Nephron progenitor cell (in vitro differentiated cells): ENCODE measurements around the gene AFG1L.
"Not testable (repeated sequence)": the region's sequence is repeated elsewhere in the genome, so short reads cannot be mapped to it uniquely, and the experiment has no call there.

Source experiments
- DNase-seq: peaks from one replicate; pipeline ENCODE4 v3.0.0; 2021
- H3K27ac Mint-ChIP-seq: 2 replicates; pipeline ENCODE4 v1.8.0; 2021; ENCODE audit warnings: mild to moderate bottlenecking, moderate library complexity, mixed read lengths
- H3K27me3 Mint-ChIP-seq: 2 replicates; pipeline ENCODE4 v1.8.0; 2021; ENCODE audit warnings: mild to moderate bottlenecking, low read depth, mixed read lengths; ENCODE audit not compliant: poor library complexity
- H3K36me3 Mint-ChIP-seq: 2 replicates; pipeline ENCODE4 v1.8.0; 2021; ENCODE audit warnings: low read depth, mixed read lengths
- H3K4me1 Mint-ChIP-seq: 2 replicates; pipeline ENCODE4 v1.8.0; 2021; ENCODE audit warnings: mixed read lengths
- H3K4me3 Mint-ChIP-seq: 2 replicates; pipeline ENCODE4 v1.8.0; 2021; ENCODE audit warnings: mild to moderate bottlenecking, moderate library complexity, mixed read lengths
- H3K9me3 Mint-ChIP-seq: 2 replicates; pipeline ENCODE4 v1.8.0; 2021; ENCODE audit warnings: mild to moderate bottlenecking, moderate library complexity, mixed read lengths
- TF ChIP-seq, protein P1 (sequence below): fragments of 200-600 bp; sonication (generic); IDR thresholded peaks from 2 replicates; pipeline ENCODE4 v1.5.0; 2021; ENCODE audit warnings: antibody characterized with exemption

Gene AFG1L

DNA sequence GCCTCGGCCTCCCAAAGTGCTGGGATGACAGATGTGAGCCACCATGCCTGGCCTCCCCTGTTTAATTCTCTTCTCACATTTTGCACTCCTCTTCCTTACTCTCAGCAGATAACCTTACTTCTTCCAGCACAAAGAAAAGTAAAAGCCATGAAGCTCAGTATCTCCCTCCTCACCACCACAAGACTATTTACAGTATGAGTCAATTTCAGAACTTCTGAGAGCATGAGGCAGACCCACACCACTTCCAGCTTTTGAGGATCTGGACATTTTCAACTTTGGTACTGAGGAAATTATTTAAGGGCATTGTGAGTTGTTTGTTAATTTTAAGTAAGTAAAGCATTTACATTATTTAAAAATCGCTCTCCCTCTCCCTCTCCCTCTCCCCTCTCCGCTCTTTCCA lies 26.0 kb upstream of the AFG1L start:
- Mint-ChIP-seq H3K36me3 (no peaks in the 10 kb centered on the region), H3K4me1 (no peaks in the 10 kb centered on the region), H3K27me3 (peaks cover 7% of the 10 kb centered on the region), H3K27ac (no peak overlapping the region), H3K9me3 (peaks cover 14% of the 10 kb centered on the region), H3K4me3 (no peak overlapping the region)
- TF ChIP-seq, protein P1, sequence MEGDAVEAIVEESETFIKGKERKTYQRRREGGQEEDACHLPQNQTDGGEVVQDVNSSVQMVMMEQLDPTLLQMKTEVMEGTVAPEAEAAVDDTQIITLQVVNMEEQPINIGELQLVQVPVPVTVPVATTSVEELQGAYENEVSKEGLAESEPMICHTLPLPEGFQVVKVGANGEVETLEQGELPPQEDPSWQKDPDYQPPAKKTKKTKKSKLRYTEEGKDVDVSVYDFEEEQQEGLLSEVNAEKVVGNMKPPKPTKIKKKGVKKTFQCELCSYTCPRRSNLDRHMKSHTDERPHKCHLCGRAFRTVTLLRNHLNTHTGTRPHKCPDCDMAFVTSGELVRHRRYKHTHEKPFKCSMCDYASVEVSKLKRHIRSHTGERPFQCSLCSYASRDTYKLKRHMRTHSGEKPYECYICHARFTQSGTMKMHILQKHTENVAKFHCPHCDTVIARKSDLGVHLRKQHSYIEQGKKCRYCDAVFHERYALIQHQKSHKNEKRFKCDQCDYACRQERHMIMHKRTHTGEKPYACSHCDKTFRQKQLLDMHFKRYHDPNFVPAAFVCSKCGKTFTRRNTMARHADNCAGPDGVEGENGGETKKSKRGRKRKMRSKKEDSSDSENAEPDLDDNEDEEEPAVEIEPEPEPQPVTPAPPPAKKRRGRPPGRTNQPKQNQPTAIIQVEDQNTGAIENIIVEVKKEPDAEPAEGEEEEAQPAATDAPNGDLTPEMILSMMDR: no peak
- no peak for DNase-seq

DNA sequence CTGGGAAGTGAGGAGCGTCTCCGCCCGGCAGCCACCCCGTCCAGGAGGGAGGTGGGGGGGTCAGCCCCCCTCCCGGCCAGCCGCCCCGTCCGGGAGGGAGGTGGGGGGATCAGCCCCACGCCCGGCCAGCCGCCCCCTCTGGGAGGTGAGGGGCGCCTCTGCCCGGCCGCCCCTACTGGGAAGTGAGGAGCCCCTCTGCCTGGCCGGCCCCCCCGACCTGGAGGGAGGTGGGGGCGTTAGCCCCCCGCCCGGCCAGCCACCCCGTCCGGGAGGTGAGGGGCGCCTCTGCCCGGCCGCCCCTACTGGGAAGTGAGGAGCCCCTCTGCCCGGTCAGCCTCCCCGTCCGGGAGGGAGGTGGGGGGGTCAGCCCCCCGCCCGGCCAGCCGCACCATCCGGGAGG lies 24.9 kb upstream of the AFG1L start:
- not testable (repeated sequence) for H3K36me3 Mint-ChIP-seq, DNase-seq, H3K27ac Mint-ChIP-seq, H3K27me3 Mint-ChIP-seq, H3K4me3 Mint-ChIP-seq, H3K4me1 Mint-ChIP-seq
- H3K9me3 Mint-ChIP-seq: peaks cover 14% of the 10 kb centered on the region

DNA sequence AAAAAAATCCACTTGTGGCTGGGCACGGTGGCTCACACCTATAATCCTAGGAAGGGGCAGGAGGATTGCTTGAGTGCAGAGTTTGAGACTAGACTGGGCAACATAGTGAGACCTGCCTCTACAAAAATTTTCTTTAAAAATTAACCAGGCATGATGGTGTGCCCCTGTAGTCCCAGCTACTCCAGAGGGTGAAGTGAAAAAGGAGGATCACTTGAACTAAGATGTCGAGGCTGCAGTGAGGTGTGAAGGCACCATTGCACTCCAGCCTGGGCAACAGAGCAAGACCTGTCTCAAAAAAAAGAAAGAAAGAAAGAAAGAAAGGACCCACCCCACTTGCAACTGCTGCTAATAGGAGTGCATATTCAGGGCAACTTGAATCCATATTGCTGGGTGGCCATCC lies 20.3 kb upstream of the AFG1L start:
- Mint-ChIP-seq H3K27me3 (peaks cover 3% of the 10 kb centered on the region), H3K4me1 (peaks cover 5% of the 10 kb centered on the region), H3K36me3 (no peaks in the 10 kb centered on the region), H3K27ac (no peak overlapping the region), H3K4me3 (no peak overlapping the region), H3K9me3 (peaks cover 9% of the 10 kb centered on the region)
- no peak for DNase-seq
- TF ChIP-seq, protein P1: no peak

DNA sequence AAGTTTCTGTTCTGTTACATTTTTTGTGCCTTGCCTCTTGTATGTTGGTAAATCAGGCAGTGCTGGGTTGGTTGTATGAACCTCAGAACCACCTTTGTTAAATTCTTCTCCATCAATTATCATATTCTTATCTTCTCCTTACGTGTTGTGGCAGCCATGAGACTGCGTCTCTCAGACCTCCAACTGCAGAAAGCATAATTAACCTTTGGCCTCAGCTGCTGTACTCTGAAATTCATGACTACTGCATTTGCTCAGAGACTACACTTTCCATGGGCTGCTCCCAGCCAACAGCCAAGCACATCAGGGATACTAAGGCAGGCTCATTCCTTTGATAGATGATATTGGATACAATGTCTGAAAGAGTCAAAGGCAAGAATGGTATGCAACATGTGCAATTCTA lies 18.9 kb upstream of the AFG1L start:
- peaks cover 3% of the 10 kb centered on the region for H3K27me3 Mint-ChIP-seq
- H3K4me3 Mint-ChIP-seq: no peak overlapping the region
- no peak overlapping the region for H3K27ac Mint-ChIP-seq
- H3K36me3 Mint-ChIP-seq: no peaks in the 10 kb centered on the region
- TF ChIP-seq, protein P1: no peak
- peaks cover 5% of the 10 kb centered on the region for H3K9me3 Mint-ChIP-seq
- peaks cover 5% of the 10 kb centered on the region for H3K4me1 Mint-ChIP-seq
- no peak for DNase-seq

DNA sequence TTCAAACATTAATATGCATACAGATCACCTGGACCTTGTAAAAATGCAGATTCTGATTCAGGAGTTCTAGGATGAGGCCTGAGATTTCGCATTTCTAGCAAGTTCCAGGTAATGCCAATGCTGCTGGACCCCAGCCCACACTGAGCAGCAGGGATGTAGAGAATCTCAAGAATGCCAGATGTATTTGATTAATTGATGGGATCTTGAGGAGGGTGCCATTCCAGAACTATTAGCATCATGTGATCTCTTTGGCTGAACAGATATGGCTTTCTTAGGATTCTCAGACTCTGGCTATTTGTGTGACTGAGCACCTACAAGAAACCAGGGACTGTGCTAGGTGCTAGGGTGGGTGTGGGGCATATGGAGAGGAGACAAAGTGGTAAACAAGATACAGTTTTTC lies 17.6 kb upstream of the AFG1L start:
- H3K27ac Mint-ChIP-seq: no peak overlapping the region
- H3K36me3 Mint-ChIP-seq: no peaks in the 10 kb centered on the region
- peaks cover 5% of the 10 kb centered on the region for H3K4me1 Mint-ChIP-seq
- H3K27me3 Mint-ChIP-seq: peaks cover 3% of the 10 kb centered on the region
- no peaks in the 10 kb centered on the region for H3K9me3 Mint-ChIP-seq
- TF ChIP-seq, protein P1: no peak
- no peak overlapping the region for H3K4me3 Mint-ChIP-seq
- DNase-seq: no peak

DNA sequence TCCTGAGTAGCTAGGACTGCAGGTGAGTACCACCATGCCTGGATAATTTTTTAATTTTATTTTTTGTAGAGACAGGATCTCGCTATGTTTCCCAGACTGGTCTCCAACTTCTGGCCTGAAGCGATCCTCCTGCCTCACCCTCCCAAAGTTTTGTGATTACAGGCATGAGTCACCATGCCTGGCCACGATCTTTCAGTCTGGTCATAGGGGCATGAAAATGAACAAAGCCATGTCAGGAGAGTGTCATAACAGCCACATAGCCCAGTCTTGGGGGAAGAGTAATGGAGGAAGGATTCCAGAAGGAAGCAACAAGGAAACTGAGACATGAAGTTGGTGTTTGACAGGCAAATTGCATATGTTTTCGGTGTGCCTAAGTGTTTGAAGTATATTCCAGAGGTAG lies 17.0 kb upstream of the AFG1L start:
- Mint-ChIP-seq H3K36me3 (no peaks in the 10 kb centered on the region), H3K4me3 (no peak overlapping the region), H3K27me3 (peaks cover 3% of the 10 kb centered on the region), H3K9me3 (no peaks in the 10 kb centered on the region), H3K27ac (no peak overlapping the region), H3K4me1 (peaks cover 5% of the 10 kb centered on the region)
- DNase-seq: no peak
- TF ChIP-seq, protein P1: no peak
